Fibroblast of lung (primary cell): ENCODE results near the gene ZNF423. TPM values are rescaled to one million over a fixed set of nuclear protein-coding genes. Genes with fewer than 3 reads are reported as not detected.
A peak's percentile ranks its signal among the peaks of the same experiment; 100 is the strongest.

Experiments
- DNase-seq, 2 donors: peaks; one replicate each; pipeline versions ENCODE4 v3.0.0 to v3.0.0-alpha.2; 2010; ENCODE audit warnings: low read depth in 2 of 2
- H2AFZ ChIP-seq: 2 replicates; pipeline ENCODE4 v1.5.1; 2012; ENCODE audit warnings: low read length, control low read depth, inconsistent platforms
- H3K27ac ChIP-seq: 2 replicates; pipeline ENCODE4 v1.5.1; 2011; ENCODE audit warnings: low read length, control low read depth; ENCODE audit not compliant: insufficient read depth
- H3K27me3 ChIP-seq: 2 replicates; pipeline ENCODE4 v1.5.1; 2011; ENCODE audit warnings: mild to moderate bottlenecking, low read length; ENCODE audit not compliant: control insufficient read depth, insufficient read depth
- H3K36me3 ChIP-seq: 2 replicates; pipeline ENCODE4 v1.5.1; 2011; ENCODE audit warnings: low read length; ENCODE audit not compliant: control insufficient read depth, insufficient read depth
- H3K4me1 ChIP-seq: 2 replicates; pipeline ENCODE4 v1.5.1; 2011; ENCODE audit warnings: low read length; ENCODE audit not compliant: control insufficient read depth, insufficient read depth; ENCODE audit errors: extremely low read depth
- H3K4me2 ChIP-seq: 2 replicates; pipeline ENCODE4 v1.5.1; 2011; ENCODE audit warnings: low read length, control low read depth; ENCODE audit not compliant: insufficient read depth; ENCODE audit errors: extremely low read depth
- H3K4me3 ChIP-seq, 4 experiments: fragments of 200-600 bp in 1 of 4; sonication (generic) in 1 of 4; replicated peaks in 1 of 4; 2 replicates each; pipeline ENCODE4 v1.5.1; 2011 to 2016; ENCODE audit warnings: low read length in 4 of 4, low read depth in 3 of 4, mild to moderate bottlenecking in 3 of 4, control low read depth in 2 of 4, inconsistent platforms in 1 of 4, mixed read lengths in 1 of 4; ENCODE audit not compliant: insufficient read depth in 1 of 4; ENCODE audit errors: control extremely low read depth in 1 of 4
- H3K79me2 ChIP-seq: 2 replicates; pipeline ENCODE4 v1.5.1; 2012; ENCODE audit warnings: mild to moderate bottlenecking, low read length, inconsistent platforms; ENCODE audit not compliant: control insufficient read depth, insufficient read depth
- H3K9ac ChIP-seq: 2 replicates; pipeline ENCODE4 v1.5.1; 2011; ENCODE audit warnings: mild to moderate bottlenecking, low read length, control low read depth; ENCODE audit not compliant: insufficient read depth
- H3K9me3 ChIP-seq: 2 replicates; pipeline ENCODE4 v1.5.1; 2012; ENCODE audit warnings: low read depth, low read length; ENCODE audit not compliant: control insufficient read depth, insufficient read depth
- H4K20me1 ChIP-seq: 2 replicates; pipeline ENCODE4 v1.5.1; 2011; ENCODE audit warnings: low read length; ENCODE audit not compliant: control insufficient read depth, insufficient read depth; ENCODE audit errors: extremely low read depth
- CTCF ChIP-seq, 2 donors: IDR thresholded peaks in 1 of 2; conservative IDR thresholded peaks in 1 of 2; 1 replicate in 1 of 2; 2 replicates in 1 of 2; pipeline ENCODE4 v1.5.1; 2011 to 2012; ENCODE audit warnings: low read length in 2 of 2, control low read depth in 1 of 2, inconsistent platforms in 1 of 2, low read depth in 1 of 2, mild to moderate bottlenecking in 1 of 2
- EZH2 ChIP-seq: IDR thresholded peaks from 2 replicates; pipeline ENCODE4 v1.5.1; 2012; ENCODE audit warnings: low read length, control low read depth, mild to moderate bottlenecking; ENCODE audit errors: missing control alignments
- polyA plus RNA-seq, 2 donors: library from polyadenylated mRNA; depleted of rRNA in 1 of 2; stranded (reverse) in 1 of 2; unstranded in 1 of 2; fragments of >200 nt; gene quantifications; 2 replicates each; pipeline ENCODE4 v1.2.1, GENCODE V29; 2011 to 2012; ENCODE audit warnings: missing spikeins in 1 of 2
- total RNA-seq: library from RNA; depleted of rRNA; stranded (reverse); fragments of >200 nt; gene quantifications from 2 replicates; pipeline ENCODE4 v1.2.1, GENCODE V29; 2014

ZNF423 gene
- total and polyA plus RNA-seq, 2 donors (not counting 1 experiment from before 2014, with no cell fraction given): 0.07 to 0.17 TPM

GRCh38 chr16:49597796-49598195 is 258.1 kb downstream of the ZNF423 start:
- Histone ChIP-seq H3K9me3 (no peaks in the 10 kb centered on the region), H3K27ac (no peak overlapping the region), H3K9ac (no peak overlapping the region), H3K79me2 (no peaks in the 10 kb centered on the region), H3K4me1 (peaks cover 2% of the 10 kb centered on the region), H3K4me3 (no peak overlapping the region), H3K4me2 (no peak overlapping the region), H3K36me3 (no peaks in the 10 kb centered on the region), H3K27me3 (no peaks in the 10 kb centered on the region), H4K20me1 (no peaks in the 10 kb centered on the region), H2AFZ (no peak overlapping the region)
- DNase-seq: no peak
- TF ChIP-seq CTCF (conservative IDR thresholded peaks at IDR 0.05 in 1 of 2, IDR thresholded peaks at IDR 0.05 in 1 of 2; ENCODE audit: low read depth in 1 of 2, low read length in 2 of 2) (no peak), EZH2 (no peak)

GRCh38 chr16:49596648-49597291 is 259.1 kb downstream of the ZNF423 start:
- H3K4me3 ChIP-seq: no peak overlapping the region
- peaks cover 2% of the 10 kb centered on the region for H3K4me1 ChIP-seq
- TF ChIP-seq EZH2: no peak
- TF ChIP-seq CTCF (conservative IDR thresholded peaks at IDR 0.05 in 1 of 2, IDR thresholded peaks at IDR 0.05 in 1 of 2; ENCODE audit: low read depth in 1 of 2, low read length in 2 of 2): no peak
- no peaks in the 10 kb centered on the region for H3K79me2 ChIP-seq
- no peaks in the 10 kb centered on the region for H3K27me3 ChIP-seq
- peak overlapping the region; percentile 50 for H2AFZ ChIP-seq
- no peak overlapping the region for H3K27ac ChIP-seq
- no peaks in the 10 kb centered on the region for H3K9me3 ChIP-seq
- H3K9ac ChIP-seq: no peak overlapping the region
- no peaks in the 10 kb centered on the region for H3K36me3 ChIP-seq
- H4K20me1 ChIP-seq: no peaks in the 10 kb centered on the region
- no peak overlapping the region for H3K4me2 ChIP-seq
- DNase-seq: no peak

DNA sequence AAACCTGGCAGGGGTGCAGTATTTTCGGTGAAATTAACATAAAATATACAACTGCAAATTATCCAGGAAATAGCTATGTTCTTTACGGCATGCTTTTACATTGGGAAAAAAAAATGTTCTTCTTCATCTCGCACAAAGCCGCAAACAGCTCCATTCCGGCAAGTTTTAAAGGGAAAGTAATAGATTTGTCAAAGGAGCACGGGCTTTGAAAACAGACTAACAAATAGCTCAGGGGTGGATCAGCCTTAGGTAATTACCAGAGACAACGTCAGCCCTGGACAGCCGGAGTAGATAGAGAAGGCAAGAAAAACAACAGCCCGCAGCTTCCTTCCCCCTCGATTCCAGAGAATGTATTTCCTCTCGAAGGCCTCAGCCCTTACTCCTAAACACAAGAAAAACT is 259.8 kb downstream of the ZNF423 start:
- Histone ChIP-seq H3K4me1 (peaks cover 2% of the 10 kb centered on the region), H3K9ac (no peak overlapping the region), H3K9me3 (no peaks in the 10 kb centered on the region), H3K27ac (no peak overlapping the region), H3K4me2 (peak overlapping the region; percentile 20), H3K4me3 (peak overlapping the region in 2 of 4 experiments; percentile 4 to 27), H2AFZ (peak overlapping the region; percentile 48), H3K36me3 (no peaks in the 10 kb centered on the region), H3K79me2 (no peaks in the 10 kb centered on the region), H3K27me3 (no peaks in the 10 kb centered on the region), H4K20me1 (no peaks in the 10 kb centered on the region)
- peak; percentile 36 to 39 for DNase-seq
- no peak for TF ChIP-seq CTCF (conservative IDR thresholded peaks at IDR 0.05 in 1 of 2, IDR thresholded peaks at IDR 0.05 in 1 of 2; ENCODE audit: low read depth in 1 of 2, low read length in 2 of 2)
